ENCODE measurements around the gene GTF2F2.

The GTF2F2 gene

GRCh38 chr13:45200701-45201232 lies 80.5 kb downstream of the GTF2F2 start, which contains the start of gene KCTD4:
KCTD4 (minus strand) TSS chr13:45201045; CDS start chr13:45194567, 6,478 bp downstream.
- Mint-ChIP-seq H3K36me3 (peaks cover 26% of the 10 kb centered on the region), H3K9me3 (no peaks in the 10 kb centered on the region), H3K27me3 (no peaks in the 10 kb centered on the region), H3K4me3 (no peak within 1 kb of the TSS), H3K4me1 (peaks cover 18% of the 10 kb centered on the region), H3K27ac (no peak within 1 kb of the TSS)
- ATAC-seq (ENCODE audit: low read depth) (no peak), DNase-seq (ENCODE audit: low spot score in 2 of 2) (no peak)

- ATAC-seq (ENCODE audit: low read depth) (no peak), DNase-seq (ENCODE audit: low spot score in 2 of 2) (no peak)
- Mint-ChIP-seq H3K4me3 (no peak overlapping the region), H3K4me1 (peaks cover 9% of the 10 kb centered on the region), H3K27ac (peak overlapping the region; percentile 32), H3K36me3 (peaks cover 24% of the 10 kb centered on the region), H3K27me3 (no peaks in the 10 kb centered on the region), H3K9me3 (no peaks in the 10 kb centered on the region)
Observed at GRCh38 chr13:45205124-45205523, 84.8 kb downstream of the GTF2F2 start.

GRCh38 chr13:45206340-45206739 lies 86.0 kb downstream of the GTF2F2 start:
- H3K27ac Mint-ChIP-seq, result no peak overlapping the region
- H3K27me3 Mint-ChIP-seq, result no peaks in the 10 kb centered on the region
- H3K36me3 Mint-ChIP-seq, result peaks cover 30% of the 10 kb centered on the region
- no peak overlapping the region for H3K4me3 Mint-ChIP-seq
- ATAC-seq (ENCODE audit: low read depth) (no peak), DNase-seq (ENCODE audit: low spot score in 2 of 2) (no peak)
- H3K4me1 Mint-ChIP-seq, result peaks cover 9% of the 10 kb centered on the region
- H3K9me3 Mint-ChIP-seq, result no peaks in the 10 kb centered on the region

GRCh38 chr13:45207319-45207718 lies 87.0 kb downstream of the GTF2F2 start:
- DNase-seq (ENCODE audit: low spot score in 2 of 2) (no peak), ATAC-seq (ENCODE audit: low read depth) (no peak)
- Mint-ChIP-seq H3K4me1 (peaks cover 7% of the 10 kb centered on the region), H3K27ac (no peak overlapping the region), H3K27me3 (no peaks in the 10 kb centered on the region), H3K4me3 (no peak overlapping the region), H3K36me3 (peaks cover 26% of the 10 kb centered on the region), H3K9me3 (no peaks in the 10 kb centered on the region)

- Mint-ChIP-seq H3K27ac (no peak overlapping the region), H3K4me1 (peaks cover 6% of the 10 kb centered on the region), H3K4me3 (no peak overlapping the region), H3K9me3 (no peaks in the 10 kb centered on the region), H3K36me3 (peaks cover 27% of the 10 kb centered on the region), H3K27me3 (no peaks in the 10 kb centered on the region)
- DNase-seq (ENCODE audit: low spot score in 2 of 2) (no peak), ATAC-seq (ENCODE audit: low read depth) (no peak)
Observed at GRCh38 chr13:45208132-45208531, 87.8 kb downstream of the GTF2F2 start.

GRCh38 chr13:45209229-45209628 lies 88.9 kb downstream of the GTF2F2 start:
- ATAC-seq (ENCODE audit: low read depth), result no peak
- Mint-ChIP-seq H3K27ac (no peak overlapping the region), H3K27me3 (no peaks in the 10 kb centered on the region), H3K4me3 (no peak overlapping the region), H3K9me3 (no peaks in the 10 kb centered on the region), H3K4me1 (peaks cover 6% of the 10 kb centered on the region), H3K36me3 (peaks cover 27% of the 10 kb centered on the region)
- no peak for DNase-seq (ENCODE audit: low spot score in 2 of 2)

GRCh38 chr13:45215392-45216077 lies 95.2 kb downstream of the GTF2F2 start:
- DNase-seq (ENCODE audit: low spot score in 2 of 2) (no peak), ATAC-seq (ENCODE audit: low read depth) (no peak)
- H3K27ac Mint-ChIP-seq, result no peak overlapping the region
- H3K4me3 Mint-ChIP-seq, result no peak overlapping the region
- no peaks in the 10 kb centered on the region for H3K27me3 Mint-ChIP-seq
- peaks cover 13% of the 10 kb centered on the region for H3K36me3 Mint-ChIP-seq
- peaks cover 3% of the 10 kb centered on the region for H3K4me1 Mint-ChIP-seq
- H3K9me3 Mint-ChIP-seq, result no peaks in the 10 kb centered on the region

- no peaks in the 10 kb centered on the region for H3K27me3 Mint-ChIP-seq
- ATAC-seq (ENCODE audit: low read depth) (no peak), DNase-seq (ENCODE audit: low spot score in 2 of 2) (no peak)
- no peaks in the 10 kb centered on the region for H3K9me3 Mint-ChIP-seq
- H3K4me1 Mint-ChIP-seq, result peaks cover 3% of the 10 kb centered on the region
- no peak overlapping the region for H3K27ac Mint-ChIP-seq
- H3K36me3 Mint-ChIP-seq, result peaks cover 9% of the 10 kb centered on the region
- H3K4me3 Mint-ChIP-seq, result no peak overlapping the region
Observed at GRCh38 chr13:45216193-45216592, 95.9 kb downstream of the GTF2F2 start.

GRCh38 chr13:45218689-45219088 lies 98.4 kb downstream of the GTF2F2 start:
- peaks cover 3% of the 10 kb centered on the region for H3K4me1 Mint-ChIP-seq

GRCh38 chr13:45219123-45219891 lies 99.0 kb downstream of the GTF2F2 start:
- no peak overlapping the region for H3K27ac Mint-ChIP-seq

More at GRCh38 chr13:45218689-45219088, 98.4 kb downstream of the GTF2F2 start:
- H3K36me3 Mint-ChIP-seq, result peaks cover 9% of the 10 kb centered on the region
- ATAC-seq (ENCODE audit: low read depth) (no peak), DNase-seq (ENCODE audit: low spot score in 2 of 2) (no peak)
- H3K27ac Mint-ChIP-seq, result no peak overlapping the region
- no peak overlapping the region for H3K4me3 Mint-ChIP-seq
- no peaks in the 10 kb centered on the region for H3K9me3 Mint-ChIP-seq
- no peaks in the 10 kb centered on the region for H3K27me3 Mint-ChIP-seq

GRCh38 chr13:45219938-45220375 lies 99.6 kb downstream of the GTF2F2 start:
- H3K9me3 Mint-ChIP-seq, result no peaks in the 10 kb centered on the region
- peaks cover 6% of the 10 kb centered on the region for H3K4me1 Mint-ChIP-seq
- H3K27me3 Mint-ChIP-seq, result no peaks in the 10 kb centered on the region
- no peak overlapping the region for H3K4me3 Mint-ChIP-seq
- H3K27ac Mint-ChIP-seq, result no peak overlapping the region
- no peak for DNase-seq (ENCODE audit: low spot score in 2 of 2)
- peaks cover 14% of the 10 kb centered on the region for H3K36me3 Mint-ChIP-seq
- ATAC-seq (ENCODE audit: low read depth), result no peak

More at GRCh38 chr13:45219123-45219891, 99.0 kb downstream of the GTF2F2 start:
- H3K36me3 Mint-ChIP-seq, result peaks cover 12% of the 10 kb centered on the region
- no peaks in the 10 kb centered on the region for H3K9me3 Mint-ChIP-seq
- no peak overlapping the region for H3K4me3 Mint-ChIP-seq
- no peaks in the 10 kb centered on the region for H3K27me3 Mint-ChIP-seq
- DNase-seq (ENCODE audit: low spot score in 2 of 2) (no peak), ATAC-seq (ENCODE audit: low read depth) (no peak)
- peaks cover 6% of the 10 kb centered on the region for H3K4me1 Mint-ChIP-seq

- Mint-ChIP-seq H3K4me3 (no peak overlapping the region), H3K9me3 (no peaks in the 10 kb centered on the region), H3K4me1 (peaks cover 6% of the 10 kb centered on the region), H3K36me3 (peaks cover 14% of the 10 kb centered on the region), H3K27ac (no peak overlapping the region), H3K27me3 (no peaks in the 10 kb centered on the region)
- no peak for DNase-seq (ENCODE audit: low spot score in 2 of 2)
- no peak for ATAC-seq (ENCODE audit: low read depth)
Observed at GRCh38 chr13:45220403-45220802, 100.1 kb downstream of the GTF2F2 start.

- peaks cover 6% of the 10 kb centered on the region for H3K4me1 Mint-ChIP-seq
- no peaks in the 10 kb centered on the region for H3K27me3 Mint-ChIP-seq
- no peak overlapping the region for H3K4me3 Mint-ChIP-seq
- H3K27ac Mint-ChIP-seq, result no peak overlapping the region
- peaks cover 11% of the 10 kb centered on the region for H3K36me3 Mint-ChIP-seq
- DNase-seq (ENCODE audit: low spot score in 2 of 2), result no peak
- no peaks in the 10 kb centered on the region for H3K9me3 Mint-ChIP-seq
- no peak for ATAC-seq (ENCODE audit: low read depth)
Observed at GRCh38 chr13:45222516-45222915, 102.2 kb downstream of the GTF2F2 start.

- Mint-ChIP-seq H3K36me3 (peaks cover 11% of the 10 kb centered on the region), H3K27ac (no peak overlapping the region), H3K9me3 (no peaks in the 10 kb centered on the region), H3K4me3 (no peak overlapping the region), H3K27me3 (no peaks in the 10 kb centered on the region), H3K4me1 (peaks cover 6% of the 10 kb centered on the region)
- no peak for DNase-seq (ENCODE audit: low spot score in 2 of 2)
- ATAC-seq (ENCODE audit: low read depth), result no peak
Observed at GRCh38 chr13:45222919-45223318, 102.6 kb downstream of the GTF2F2 start.

Measured in memory B cell (primary cell).